ENCODE results near the gene RHOT1. TPM values are rescaled to one million over a fixed set of nuclear protein-coding genes. Genes with fewer than 3 reads are reported as not detected.
A peak's percentile ranks its signal among the peaks of the same experiment; 100 is the strongest.
"Not testable (repeated sequence)": the region's sequence is repeated elsewhere in the genome, so short reads cannot be mapped to it uniquely, and the experiment has no call there.

RHOT1 gene
- total RNA-seq, 1 experiment from 2014 or later = 44.7 TPM

- H3K4me1 ChIP-seq (replicated peaks) = no peaks in the 10 kb centered on the region
- H3K4me3 ChIP-seq = no peak overlapping the region
- H3K36me3 ChIP-seq = no peaks in the 10 kb centered on the region
- no peak for DNase-seq (ENCODE audit: low read depth in 1 of 2, low spot score in 2 of 2)
- H3K27me3 ChIP-seq (replicated peaks) = no peaks in the 10 kb centered on the region
- H3K27ac ChIP-seq = no peak overlapping the region
- H3K9me3 ChIP-seq (replicated peaks) = no peaks in the 10 kb centered on the region
Measured at GRCh38 chr17:32241640-32242039, 99.3 kb downstream of the RHOT1 start.

DNA sequence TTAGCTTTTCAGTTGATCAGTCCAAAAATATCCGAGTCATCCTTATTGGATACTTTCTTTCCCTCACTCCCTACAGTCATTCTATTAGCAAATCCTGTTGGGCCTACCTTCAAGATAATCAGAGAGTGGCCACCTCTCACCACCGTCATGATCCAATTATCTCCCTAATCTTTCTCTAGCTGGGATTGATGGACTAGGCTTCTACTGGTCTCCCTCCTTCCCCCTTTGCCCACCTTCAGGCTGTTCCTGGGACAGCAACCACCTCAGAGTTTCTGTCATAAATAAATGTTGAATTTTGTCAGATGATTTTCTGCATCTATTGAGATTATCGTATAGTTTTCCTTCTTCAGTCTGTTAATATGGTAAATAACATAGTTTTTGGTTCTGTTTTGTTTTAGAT is 107.2 kb downstream of the RHOT1 start:
- Histone ChIP-seq H3K4me1 (replicated peaks) (no peaks in the 10 kb centered on the region), H3K36me3 (no peaks in the 10 kb centered on the region), H3K27me3 (replicated peaks) (no peaks in the 10 kb centered on the region), H3K4me3 (no peak overlapping the region), H3K9me3 (replicated peaks) (no peaks in the 10 kb centered on the region), H3K27ac (no peak overlapping the region)
- DNase-seq (ENCODE audit: low read depth in 1 of 2, low spot score in 2 of 2) = no peak

DNA sequence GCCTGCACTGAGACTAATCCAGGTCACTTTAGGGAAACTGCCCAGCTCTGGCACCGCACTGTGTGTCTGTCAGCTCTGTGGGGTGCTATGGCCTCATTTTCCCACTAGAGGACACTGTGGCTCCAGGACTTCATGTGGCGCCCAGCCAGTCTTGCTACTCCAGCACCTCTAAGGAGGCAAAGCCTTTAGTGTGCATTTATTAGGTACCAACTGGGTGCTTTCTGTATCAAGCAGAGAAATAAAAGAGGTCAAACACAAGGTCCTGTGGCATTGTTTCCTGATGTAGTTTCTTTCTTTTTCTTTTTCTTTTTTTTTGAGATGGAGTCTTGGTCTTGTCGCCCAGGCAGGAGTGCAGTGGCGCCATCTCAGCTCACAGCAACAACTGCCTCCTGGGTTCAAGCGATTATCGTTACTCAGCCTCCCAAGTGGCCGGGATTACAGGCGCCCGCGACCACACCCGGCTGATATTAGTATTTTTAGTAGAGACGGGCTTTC is 110.9 kb downstream of the RHOT1 start:
- no peaks in the 10 kb centered on the region for H3K27me3 ChIP-seq (replicated peaks)
- DNase-seq (ENCODE audit: low read depth in 1 of 2, low spot score in 2 of 2) = peak; percentile 47 to 74
- H3K36me3 ChIP-seq = no peaks in the 10 kb centered on the region
- H3K9me3 ChIP-seq (replicated peaks) = no peaks in the 10 kb centered on the region
- H3K27ac ChIP-seq = no peak overlapping the region
- no peaks in the 10 kb centered on the region for H3K4me1 ChIP-seq (replicated peaks)
- no peak overlapping the region for H3K4me3 ChIP-seq

DNA sequence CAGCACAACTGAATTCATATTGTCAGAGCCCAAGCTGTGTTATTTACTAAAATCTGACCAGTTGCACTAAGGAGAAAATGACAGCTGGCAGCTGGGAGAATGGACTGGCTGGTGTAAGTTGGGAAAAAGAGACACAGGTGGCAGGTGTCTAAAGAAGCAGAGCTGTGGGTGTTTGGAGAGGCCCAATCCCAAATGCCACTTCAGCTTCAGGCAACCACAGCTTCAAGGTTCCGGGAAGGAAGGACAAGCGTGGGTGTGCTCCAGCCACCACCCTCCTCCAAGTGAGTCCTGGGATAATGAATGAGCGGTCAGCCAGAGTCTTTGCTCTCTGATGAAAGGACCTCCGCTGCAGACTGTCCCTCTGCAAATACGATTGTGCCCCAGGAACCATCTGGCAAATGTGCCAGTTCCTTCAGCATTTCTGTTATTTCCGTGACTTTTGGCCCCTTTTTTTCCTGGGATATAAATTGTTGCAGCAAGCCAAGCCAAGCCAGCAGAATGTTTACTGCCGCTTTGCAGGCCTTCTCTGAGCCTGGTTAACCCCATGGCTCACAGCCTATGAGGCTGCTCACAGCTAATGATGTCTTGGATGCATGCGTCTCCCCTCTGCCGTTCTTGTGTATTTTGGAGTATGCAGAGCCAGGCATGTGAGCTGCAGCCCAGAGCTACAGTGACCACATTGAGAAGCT is 113.9 kb downstream of the RHOT1 start:
- Histone ChIP-seq H3K4me3 (no peak overlapping the region), H3K4me1 (replicated peaks) (0 out of 2 replicates have a peak, but pooled peaks cover 1% of the 10 kb centered on the region), H3K36me3 (no peaks in the 10 kb centered on the region), H3K27me3 (replicated peaks) (no peaks in the 10 kb centered on the region; the same call in 1 of the 2 replicates), H3K27ac (no peak overlapping the region), H3K9me3 (replicated peaks) (no peaks in the 10 kb centered on the region)
- no peak for DNase-seq (ENCODE audit: low read depth in 1 of 2, low spot score in 2 of 2)

DNA sequence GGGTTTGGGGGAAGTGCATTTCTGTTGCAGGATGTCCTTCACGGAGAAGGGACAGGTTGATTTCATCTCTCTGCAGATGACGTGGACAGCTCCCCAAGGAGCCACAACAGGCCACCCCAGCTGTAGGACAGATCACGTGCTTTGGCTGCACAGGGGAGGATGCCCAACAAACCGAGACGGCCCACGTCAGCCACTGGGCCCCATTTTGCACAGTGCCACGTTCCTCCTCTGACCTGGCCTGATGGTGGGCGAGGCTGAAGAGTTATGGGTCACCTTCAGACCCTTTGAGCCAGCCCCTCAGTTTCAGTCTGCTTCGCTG is 114.4 kb downstream of the RHOT1 start:
- no peaks in the 10 kb centered on the region for H3K36me3 ChIP-seq
- no peaks in the 10 kb centered on the region; the same call in 1 of the 2 replicates for H3K27me3 ChIP-seq (replicated peaks)
- no peaks in the 10 kb centered on the region for H3K9me3 ChIP-seq (replicated peaks)
- no peak overlapping the region for H3K4me3 ChIP-seq
- no peak overlapping the region for H3K27ac ChIP-seq
- DNase-seq (ENCODE audit: low read depth in 1 of 2, low spot score in 2 of 2) = no peak
- H3K4me1 ChIP-seq (replicated peaks) = peaks cover 6% of the 10 kb centered on the region; the same call in 1 of the 2 replicates

DNA sequence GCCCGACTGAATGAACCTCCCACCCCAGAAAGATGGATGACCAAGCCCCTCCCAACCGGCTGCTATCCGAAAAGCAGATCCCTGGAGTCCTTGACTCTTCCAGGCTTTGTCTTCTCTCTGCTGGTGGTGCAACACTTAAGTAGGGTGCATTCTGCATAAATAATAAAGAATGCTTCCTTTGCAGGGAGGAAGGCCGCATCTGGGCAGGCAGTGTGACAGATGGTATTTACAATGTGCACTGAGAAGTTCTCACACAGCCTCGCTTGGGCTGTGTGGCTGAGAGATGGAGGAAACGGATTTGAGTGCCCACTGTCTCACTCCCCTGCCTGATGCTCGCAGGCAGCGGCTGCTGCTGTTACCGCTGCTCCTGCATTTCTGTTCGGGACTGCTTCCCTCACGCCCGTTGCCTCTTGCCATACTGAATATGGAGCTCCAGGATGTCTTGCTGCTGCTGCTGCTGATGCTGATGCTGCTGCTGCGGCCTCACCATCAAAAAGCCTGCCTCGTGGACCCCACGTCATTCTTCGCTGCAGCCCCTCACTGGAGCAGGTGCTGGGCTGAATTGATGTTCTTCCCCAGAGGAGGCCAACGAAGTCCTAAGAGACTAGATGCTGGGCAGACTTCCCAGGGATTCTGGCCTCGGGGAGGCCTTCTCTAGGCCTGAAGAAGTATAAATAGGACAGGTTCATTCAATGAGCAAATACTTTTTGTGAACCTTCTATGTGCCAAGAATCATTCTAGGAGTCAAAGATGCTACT is 116.3 kb downstream of the RHOT1 start:
- Histone ChIP-seq H3K9me3 (replicated peaks) (no peaks in the 10 kb centered on the region), H3K4me3 (no peak overlapping the region), H3K27ac (no peak overlapping the region), H3K27me3 (replicated peaks) (no peaks in the 10 kb centered on the region; the same call in 1 of the 2 replicates), H3K4me1 (replicated peaks) (peaks cover 7% of the 10 kb centered on the region; the same call in 1 of the 2 replicates), H3K36me3 (no peaks in the 10 kb centered on the region)
- DNase-seq (ENCODE audit: low read depth in 1 of 2, low spot score in 2 of 2) = no peak

DNA sequence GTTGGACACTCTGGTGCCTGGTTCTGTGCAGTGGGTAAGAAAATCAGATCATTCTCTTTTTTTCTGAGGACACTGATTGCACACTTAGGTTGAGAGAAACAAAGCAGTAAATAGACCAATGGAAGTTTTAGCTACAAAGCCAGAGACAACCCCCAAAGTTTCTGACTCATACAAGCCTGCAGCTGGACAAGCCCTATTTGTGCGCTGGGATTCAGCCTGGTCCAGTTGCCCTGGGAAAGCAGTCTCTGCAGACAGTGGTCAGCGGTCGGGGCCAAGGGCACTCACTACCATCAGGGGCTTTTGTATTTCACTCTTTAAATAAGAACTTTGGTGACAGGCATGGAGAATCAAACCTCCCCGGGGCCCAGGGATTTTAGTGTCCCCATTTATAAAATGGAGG is 117.3 kb downstream of the RHOT1 start:
- DNase-seq (ENCODE audit: low read depth in 1 of 2, low spot score in 2 of 2) = peak in 1 of 2 experiments; percentile 16
- H3K36me3 ChIP-seq = no peaks in the 10 kb centered on the region
- no peaks in the 10 kb centered on the region for H3K9me3 ChIP-seq (replicated peaks)
- H3K4me3 ChIP-seq = no peak overlapping the region
- H3K27ac ChIP-seq = no peak overlapping the region
- peaks cover 7% of the 10 kb centered on the region for H3K27me3 ChIP-seq (replicated peaks)
- peaks cover 7% of the 10 kb centered on the region; the same call in 1 of the 2 replicates for H3K4me1 ChIP-seq (replicated peaks)

- no peak for DNase-seq (ENCODE audit: low read depth in 1 of 2, low spot score in 2 of 2)
- Histone ChIP-seq H3K4me1 (replicated peaks) (peaks cover 16% of the 10 kb centered on the region), H3K4me3 (no peak overlapping the region), H3K36me3 (no peaks in the 10 kb centered on the region), H3K9me3 (replicated peaks) (peaks cover 3% of the 10 kb centered on the region), H3K27me3 (replicated peaks) (peaks cover 19% of the 10 kb centered on the region), H3K27ac (no peak overlapping the region)
Measured at GRCh38 chr17:32261417-32261736, 119.1 kb downstream of the RHOT1 start.

DNA sequence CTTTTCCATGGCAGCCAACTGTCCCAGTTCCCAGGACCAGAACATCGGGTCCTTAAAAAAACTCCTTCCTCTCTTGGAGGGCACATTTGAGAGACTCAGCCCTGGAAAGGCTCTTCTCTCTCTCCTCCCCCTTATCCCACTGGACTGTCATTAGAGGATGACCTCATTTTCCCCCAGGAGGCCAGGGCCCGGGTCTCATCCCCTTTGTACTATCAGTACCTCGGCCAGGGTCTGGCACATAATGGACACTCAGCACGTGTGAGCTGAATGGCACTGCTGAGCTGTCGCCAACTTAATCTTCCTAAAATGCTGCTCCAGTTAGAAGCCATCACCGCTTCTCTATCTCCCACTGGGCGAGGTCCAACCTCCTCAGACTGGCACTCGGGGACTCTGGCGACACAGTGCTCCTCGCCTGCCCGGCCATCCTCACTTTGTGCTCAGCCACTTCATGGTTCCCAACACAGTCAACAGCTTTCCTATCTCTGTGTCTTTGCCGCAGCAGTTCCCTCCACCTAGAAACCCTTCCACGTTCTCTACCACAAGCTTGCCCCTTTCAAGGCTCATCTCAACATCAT is 119.7 kb downstream of the RHOT1 start:
- H3K4me3 ChIP-seq = no peak overlapping the region
- peaks cover 6% of the 10 kb centered on the region for H3K9me3 ChIP-seq (replicated peaks)
- H3K27ac ChIP-seq = no peak overlapping the region
- H3K27me3 ChIP-seq (replicated peaks) = peaks cover 26% of the 10 kb centered on the region
- DNase-seq (ENCODE audit: low read depth in 1 of 2, low spot score in 2 of 2) = no peak
- peaks cover 22% of the 10 kb centered on the region for H3K4me1 ChIP-seq (replicated peaks)
- no peaks in the 10 kb centered on the region for H3K36me3 ChIP-seq

DNA sequence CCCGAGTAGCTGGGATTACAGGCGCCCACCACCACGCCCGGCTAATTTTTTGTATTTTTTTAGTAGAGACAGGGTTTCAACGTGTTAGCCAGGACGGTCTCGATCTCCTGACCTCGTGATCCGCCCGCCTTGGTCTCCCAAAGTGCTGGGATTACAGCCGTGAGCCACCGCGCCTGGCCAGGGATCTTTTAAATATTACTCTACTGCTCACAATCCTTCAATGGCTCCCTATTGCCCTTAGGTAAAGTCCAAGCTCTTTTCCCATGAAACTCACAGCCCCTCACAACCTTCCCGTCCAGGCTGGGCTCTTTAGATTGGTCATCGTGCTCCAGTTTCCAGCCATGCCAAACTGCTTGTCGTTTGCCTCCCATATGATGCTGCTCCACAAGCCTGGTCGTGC is 121.2 kb downstream of the RHOT1 start:
- DNase-seq (ENCODE audit: low read depth in 1 of 2, low spot score in 2 of 2); H3K9me3 ChIP-seq (replicated peaks); H3K27ac ChIP-seq; H3K36me3 ChIP-seq; H3K4me3 ChIP-seq: not testable (repeated sequence)
- peaks cover 22% of the 10 kb centered on the region for H3K4me1 ChIP-seq (replicated peaks)
- peaks cover 36% of the 10 kb centered on the region for H3K27me3 ChIP-seq (replicated peaks)

DNA sequence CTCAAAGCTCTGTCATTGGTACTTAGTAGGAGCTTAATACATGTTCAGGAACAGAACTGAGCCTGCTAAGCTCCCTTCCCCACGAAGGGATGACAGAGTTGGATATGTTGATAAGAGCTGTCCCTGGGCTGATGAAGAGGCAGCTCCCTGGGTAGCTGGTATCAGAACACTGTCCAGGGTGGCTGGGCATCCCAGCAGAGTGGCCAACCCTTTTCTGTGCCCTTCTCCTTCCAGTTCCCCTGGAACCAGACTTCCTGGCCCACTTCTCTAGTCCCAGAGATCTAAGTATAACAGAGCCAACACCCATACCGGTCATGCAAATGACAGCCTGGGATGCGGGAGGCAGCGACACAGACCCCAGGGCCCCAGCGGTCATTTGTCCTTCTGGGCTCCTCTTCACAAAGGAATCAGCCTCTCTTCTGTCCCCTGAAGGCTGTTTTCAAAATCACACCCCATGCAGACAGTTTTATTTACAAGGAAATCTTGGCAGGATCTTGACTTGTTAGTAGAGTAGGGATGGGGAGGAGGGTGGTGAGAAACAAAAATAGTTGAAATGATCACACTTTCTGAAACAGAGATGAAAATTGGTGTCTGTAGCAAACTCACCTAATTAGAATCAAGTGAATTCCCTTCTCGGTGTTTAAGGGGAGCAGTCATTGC is 122.0 kb downstream of the RHOT1 start:
- peaks cover 6% of the 10 kb centered on the region for H3K9me3 ChIP-seq (replicated peaks)
- no peak overlapping the region for H3K4me3 ChIP-seq
- H3K27ac ChIP-seq = no peak overlapping the region
- H3K27me3 ChIP-seq (replicated peaks) = peaks cover 38% of the 10 kb centered on the region
- peaks cover 22% of the 10 kb centered on the region for H3K4me1 ChIP-seq (replicated peaks)
- no peak for DNase-seq (ENCODE audit: low read depth in 1 of 2, low spot score in 2 of 2)
- no peaks in the 10 kb centered on the region for H3K36me3 ChIP-seq

- H3K36me3 ChIP-seq = no peaks in the 10 kb centered on the region
- H3K4me1 ChIP-seq (replicated peaks) = peaks cover 22% of the 10 kb centered on the region
- H3K27me3 ChIP-seq (replicated peaks) = peaks cover 38% of the 10 kb centered on the region
- no peak overlapping the region for H3K27ac ChIP-seq
- no peak for DNase-seq (ENCODE audit: low read depth in 1 of 2, low spot score in 2 of 2)
- H3K4me3 ChIP-seq = no peak overlapping the region
- peaks cover 6% of the 10 kb centered on the region for H3K9me3 ChIP-seq (replicated peaks)
Measured at GRCh38 chr17:32264823-32265191, 122.5 kb downstream of the RHOT1 start.

DNA sequence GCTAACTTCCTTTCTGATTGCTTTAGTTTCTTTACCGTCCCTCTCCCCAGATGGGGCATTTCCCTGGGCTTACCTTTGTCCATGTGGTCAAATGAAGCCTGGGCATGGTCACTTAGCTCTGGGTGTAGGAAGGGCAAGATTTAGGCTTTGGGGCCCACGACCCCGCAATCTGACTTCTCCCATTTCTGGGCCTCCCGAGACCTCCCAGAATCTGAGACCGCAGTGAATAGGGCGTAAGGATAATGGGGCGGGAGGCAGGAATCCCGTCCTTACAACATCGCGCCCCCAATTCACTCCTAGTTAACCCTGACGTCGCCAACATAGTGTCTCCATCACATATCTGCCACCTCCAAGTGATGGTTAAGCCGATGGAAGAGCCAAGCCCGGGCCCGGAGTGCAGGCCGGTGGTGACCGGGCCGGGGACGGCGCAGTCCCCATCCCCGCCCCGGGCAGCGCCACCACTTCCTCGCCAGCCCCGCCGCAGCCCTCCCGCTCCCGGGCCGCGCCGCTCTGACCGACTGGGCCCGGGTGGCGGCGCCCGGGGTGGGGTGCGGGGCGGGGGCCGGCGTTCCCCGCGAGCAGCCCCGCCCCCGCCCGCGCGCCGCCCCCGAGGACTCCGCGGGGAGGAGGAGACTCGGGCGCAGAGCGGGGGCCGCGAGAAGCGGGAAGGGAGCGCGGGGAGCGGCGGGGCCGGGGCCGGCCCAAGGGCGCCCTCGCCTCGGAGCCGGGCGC is 123.1 kb downstream of the RHOT1 start, which contains the start of gene RHBDL3:
TSS of gene RHBDL3 (plus strand) at position 641 of the 732 bp plus-strand sequence. CDS start 358 bp downstream, outside the sequence.
- H3K4me1 ChIP-seq (replicated peaks) = peaks cover 22% of the 10 kb centered on the region
- peaks cover 38% of the 10 kb centered on the region for H3K27me3 ChIP-seq (replicated peaks)
- no peaks in the 10 kb centered on the region for H3K36me3 ChIP-seq
- no peak for DNase-seq (ENCODE audit: low read depth in 1 of 2, low spot score in 2 of 2)
- H3K27ac ChIP-seq = no peak within 1 kb of the TSS
- H3K4me3 ChIP-seq = peak within 1 kb of the TSS; percentile 41
- H3K9me3 ChIP-seq (replicated peaks) = peaks cover 6% of the 10 kb centered on the region
